ENCODE data around the gene KRTAP10-8. TPM values are rescaled to one million over a fixed set of nuclear protein-coding genes. Genes with fewer than 3 reads are reported as not detected.

The KRTAP10-8 gene
- total RNA-seq, 3 donors from 2014 or later: not detected

- Histone ChIP-seq H3K9me3 (peaks cover 9% of the 10 kb centered on the region), H3K36me3 (ENCODE audit: low read depth) (no peaks in the 10 kb centered on the region), H3K4me3 (no peak overlapping the region), H3K4me1 (ENCODE audit: low read depth) (no peaks in the 10 kb centered on the region)
- no peak for ATAC-seq
- intact Hi-C loops (cut with DNase I, micrococcal nuclease): no loop called here
- DNase-seq: no peak
- TF ChIP-seq, protein P1, sequence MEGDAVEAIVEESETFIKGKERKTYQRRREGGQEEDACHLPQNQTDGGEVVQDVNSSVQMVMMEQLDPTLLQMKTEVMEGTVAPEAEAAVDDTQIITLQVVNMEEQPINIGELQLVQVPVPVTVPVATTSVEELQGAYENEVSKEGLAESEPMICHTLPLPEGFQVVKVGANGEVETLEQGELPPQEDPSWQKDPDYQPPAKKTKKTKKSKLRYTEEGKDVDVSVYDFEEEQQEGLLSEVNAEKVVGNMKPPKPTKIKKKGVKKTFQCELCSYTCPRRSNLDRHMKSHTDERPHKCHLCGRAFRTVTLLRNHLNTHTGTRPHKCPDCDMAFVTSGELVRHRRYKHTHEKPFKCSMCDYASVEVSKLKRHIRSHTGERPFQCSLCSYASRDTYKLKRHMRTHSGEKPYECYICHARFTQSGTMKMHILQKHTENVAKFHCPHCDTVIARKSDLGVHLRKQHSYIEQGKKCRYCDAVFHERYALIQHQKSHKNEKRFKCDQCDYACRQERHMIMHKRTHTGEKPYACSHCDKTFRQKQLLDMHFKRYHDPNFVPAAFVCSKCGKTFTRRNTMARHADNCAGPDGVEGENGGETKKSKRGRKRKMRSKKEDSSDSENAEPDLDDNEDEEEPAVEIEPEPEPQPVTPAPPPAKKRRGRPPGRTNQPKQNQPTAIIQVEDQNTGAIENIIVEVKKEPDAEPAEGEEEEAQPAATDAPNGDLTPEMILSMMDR (IDR thresholded peaks at IDR 0.05): no peak
These were observed 28.6 kb upstream of the KRTAP10-8 start for GRCh38 chr21:44583089-44583799.

- intact Hi-C loops (cut with DNase I, micrococcal nuclease): no loop called here
- ATAC-seq: no peak
- Histone ChIP-seq H3K36me3 (ENCODE audit: low read depth) (no peaks in the 10 kb centered on the region), H3K4me3 (no peak overlapping the region), H3K9me3 (peaks cover 9% of the 10 kb centered on the region), H3K4me1 (ENCODE audit: low read depth) (no peaks in the 10 kb centered on the region)
- no peak for DNase-seq
- TF ChIP-seq, protein P1 (IDR thresholded peaks at IDR 0.05): no peak
These were observed 28.1 kb upstream of the KRTAP10-8 start for GRCh38 chr21:44583800-44584147.

DNA sequence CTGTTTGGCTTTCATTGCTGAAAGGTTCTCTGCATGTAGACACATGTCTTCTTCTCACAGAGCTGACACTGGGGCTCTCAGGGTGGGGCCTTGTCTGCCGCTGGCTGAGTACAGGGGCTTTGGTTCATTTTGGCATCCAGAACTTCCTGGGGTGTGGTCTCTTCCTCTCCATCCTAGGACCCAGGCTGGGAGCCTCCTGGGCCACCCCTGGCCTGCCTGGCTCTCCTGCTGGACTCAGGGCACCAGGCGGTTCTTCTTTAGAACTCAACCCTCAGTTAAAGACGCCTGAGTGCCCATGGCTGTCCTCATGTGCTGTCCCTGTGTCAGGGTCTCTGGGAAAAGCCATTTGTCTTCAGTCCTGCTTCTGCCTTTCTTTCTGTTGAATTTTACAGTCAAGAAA, 26.0 kb upstream of the KRTAP10-8 start:
- Histone ChIP-seq H3K36me3 (ENCODE audit: low read depth) (no peaks in the 10 kb centered on the region), H3K4me3 (no peak overlapping the region), H3K4me1 (ENCODE audit: low read depth) (no peaks in the 10 kb centered on the region), H3K9me3 (peaks cover 8% of the 10 kb centered on the region)
- DNase-seq (no peak), ATAC-seq (no peak)
- intact Hi-C loops (cut with DNase I, micrococcal nuclease): no loop called here
- TF ChIP-seq, protein P1 (IDR thresholded peaks at IDR 0.05): no peak

DNA sequence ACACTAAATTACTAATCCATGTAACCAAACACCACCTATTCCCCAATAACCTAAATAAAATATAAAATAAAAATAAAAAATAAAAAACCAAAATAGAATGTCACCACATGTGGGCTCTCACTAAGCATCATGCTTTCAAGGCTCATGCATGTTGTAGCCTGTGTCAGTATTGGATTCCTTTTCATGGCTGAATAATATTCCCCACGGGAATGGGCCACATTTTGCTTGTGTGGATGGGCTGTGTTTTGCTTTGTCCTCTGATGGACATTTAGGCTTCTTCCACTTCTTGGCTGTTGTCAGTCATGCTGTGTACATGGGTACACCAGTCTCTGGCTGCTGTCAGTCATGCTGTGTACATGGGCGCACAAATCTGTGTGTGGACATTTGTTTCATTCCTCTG, 22.8 kb upstream of the KRTAP10-8 start:
- TF ChIP-seq, protein P1 (IDR thresholded peaks at IDR 0.05): no peak

GRCh38 chr21:44589586-44590305, 22.1 kb upstream of the KRTAP10-8 start:
- no peak for DNase-seq
- H3K9me3 ChIP-seq: no peaks in the 10 kb centered on the region
- H3K4me1 ChIP-seq (ENCODE audit: low read depth): no peaks in the 10 kb centered on the region
- TF ChIP-seq, protein P1 (IDR thresholded peaks at IDR 0.05): no peak
- intact Hi-C loops (cut with DNase I, micrococcal nuclease): no loop called here
- H3K4me3 ChIP-seq: no peak overlapping the region
- ATAC-seq: no peak
- no peaks in the 10 kb centered on the region for H3K36me3 ChIP-seq (ENCODE audit: low read depth)

More for the DNA sequence above, 22.8 kb upstream of the KRTAP10-8 start:
- H3K9me3 ChIP-seq: no peaks in the 10 kb centered on the region
- ATAC-seq: no peak
- no peak for DNase-seq
- no peak overlapping the region for H3K4me3 ChIP-seq
- no peaks in the 10 kb centered on the region for H3K36me3 ChIP-seq (ENCODE audit: low read depth)
- H3K4me1 ChIP-seq (ENCODE audit: low read depth): no peaks in the 10 kb centered on the region
- intact Hi-C loops (cut with DNase I, micrococcal nuclease): no loop called here
